ENCODE results near the gene BLOC1S3.
"Not testable (repeated sequence)": the region's sequence is repeated elsewhere in the genome, so short reads cannot be mapped to it uniquely, and the experiment has no call there.

BLOC1S3 gene

GRCh38 chr19:45224645-45225044 is 46.1 kb downstream of the BLOC1S3 start:
- no peak for DNase-seq (ENCODE audit: low read depth)

- not testable (repeated sequence) for DNase-seq (ENCODE audit: low read depth)
Observed at GRCh38 chr19:45229056-45229455, 50.5 kb downstream of the BLOC1S3 start.
